GM21723 (cell line): Measurements from ENCODE around the gene PCBP2.
"Not testable (repeated sequence)": the region's sequence is repeated elsewhere in the genome, so short reads cannot be mapped to it uniquely, and the experiment has no call there.

Source experiments
- ATAC-seq: cut with Tn5 transposase; IDR thresholded peaks from one replicate; pipeline ENCODE4 v1.9.1; 2021; ENCODE audit warnings: mild to moderate bottlenecking, moderate library complexity; ENCODE audit not compliant: unreplicated experiment

Gene PCBP2

GRCh38 chr12:53439582-53439981 is 12.3 kb upstream of the PCBP2 start:
- ATAC-seq, result not testable (repeated sequence)

GRCh38 chr12:53441040-53441833 is 10.7 kb upstream of the PCBP2 start, which contains the start of gene PRR13:
Gene PRR13 (plus strand): TSS chr12:53441734. CDS start chr12:53442715, 981 bp downstream.
- ATAC-seq, result peak; percentile 96

- ATAC-seq, result no peak
These were observed 7.9 kb upstream of the PCBP2 start for GRCh38 chr12:53443955-53444354.

GRCh38 chr12:53444593-53445325 is 7.1 kb upstream of the PCBP2 start:
- ATAC-seq, result not testable (repeated sequence)

GRCh38 chr12:53450936-53451335 is 966 bp upstream of the PCBP2 start:
- no peak for ATAC-seq

- ATAC-seq, result peak; percentile 23
These were observed 516 bp downstream of the PCBP2 start for GRCh38 chr12:53452159-53453077.

- no peak for ATAC-seq
These were observed 2.2 kb downstream of the PCBP2 start for GRCh38 chr12:53453953-53454640.

- ATAC-seq, result no peak
These were observed 2.8 kb downstream of the PCBP2 start for GRCh38 chr12:53454707-53455106.

GRCh38 chr12:53456654-53457366 is 4.9 kb downstream of the PCBP2 start:
- ATAC-seq, result no peak

- ATAC-seq, result no peak
These were observed 7.2 kb downstream of the PCBP2 start for GRCh38 chr12:53459097-53459496.

- ATAC-seq, result no peak
These were observed 9.2 kb downstream of the PCBP2 start for GRCh38 chr12:53461059-53461458.

GRCh38 chr12:53461591-53461990 is 9.7 kb downstream of the PCBP2 start:
- ATAC-seq, result no peak

- ATAC-seq, result no peak
These were observed 11.0 kb downstream of the PCBP2 start for GRCh38 chr12:53462935-53463334.

GRCh38 chr12:53463802-53464560 is 12.1 kb downstream of the PCBP2 start:
- no peak for ATAC-seq

- ATAC-seq, result no peak
These were observed 12.9 kb downstream of the PCBP2 start for GRCh38 chr12:53464685-53465418.

GRCh38 chr12:53465679-53466078 is 13.8 kb downstream of the PCBP2 start:
- no peak for ATAC-seq

- ATAC-seq, result no peak
These were observed 14.7 kb downstream of the PCBP2 start for GRCh38 chr12:53466640-53467039.

GRCh38 chr12:53467082-53467481 is 15.2 kb downstream of the PCBP2 start:
- no peak for ATAC-seq
